LNCaP clone FGC (cell line): ENCODE data around the gene SOCS6.
"Not testable (repeated sequence)": the region's sequence is repeated elsewhere in the genome, so short reads cannot be mapped to it uniquely, and the experiment has no call there.

Experiments
- DNase-seq: peaks from one replicate; pipeline ENCODE4 v3.0.0-alpha.2; 2011; ENCODE audit warnings: low read depth
- H3K4me3 ChIP-seq: 2 replicates; pipeline ENCODE4 v1.5.1; 2011; ENCODE audit warnings: mild to moderate bottlenecking, low read depth, low read length, control low read depth
- TF ChIP-seq, protein P1 (sequence below): IDR thresholded peaks from 2 replicates; pipeline ENCODE4 v1.5.1; 2012; ENCODE audit warnings: mild to moderate bottlenecking; ENCODE audit not compliant: control insufficient read depth, insufficient read depth; ENCODE audit errors: extremely low read depth

The SOCS6 gene

DNA sequence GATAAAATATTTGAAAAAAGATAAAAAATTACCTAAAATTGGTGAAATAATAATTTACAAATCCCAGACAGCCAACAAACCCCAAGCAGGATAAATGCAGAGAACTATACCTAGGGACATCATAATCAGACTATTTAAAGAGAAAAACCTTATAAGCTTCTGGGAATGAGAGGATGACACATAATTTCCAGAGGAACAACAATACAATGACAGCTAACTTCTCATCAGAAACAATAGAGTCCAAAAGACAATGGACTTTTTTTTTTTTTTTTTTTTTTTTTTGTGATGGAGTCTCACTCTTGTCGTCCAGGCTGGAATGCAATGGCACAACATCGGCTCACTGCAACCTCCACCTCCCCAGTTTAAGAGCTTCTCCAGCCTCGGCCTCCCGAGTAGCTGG, 65.2 kb downstream of the SOCS6 start:
- no peak for DNase-seq
- H3K4me3 ChIP-seq = no peak overlapping the region
- TF ChIP-seq, protein P1, sequence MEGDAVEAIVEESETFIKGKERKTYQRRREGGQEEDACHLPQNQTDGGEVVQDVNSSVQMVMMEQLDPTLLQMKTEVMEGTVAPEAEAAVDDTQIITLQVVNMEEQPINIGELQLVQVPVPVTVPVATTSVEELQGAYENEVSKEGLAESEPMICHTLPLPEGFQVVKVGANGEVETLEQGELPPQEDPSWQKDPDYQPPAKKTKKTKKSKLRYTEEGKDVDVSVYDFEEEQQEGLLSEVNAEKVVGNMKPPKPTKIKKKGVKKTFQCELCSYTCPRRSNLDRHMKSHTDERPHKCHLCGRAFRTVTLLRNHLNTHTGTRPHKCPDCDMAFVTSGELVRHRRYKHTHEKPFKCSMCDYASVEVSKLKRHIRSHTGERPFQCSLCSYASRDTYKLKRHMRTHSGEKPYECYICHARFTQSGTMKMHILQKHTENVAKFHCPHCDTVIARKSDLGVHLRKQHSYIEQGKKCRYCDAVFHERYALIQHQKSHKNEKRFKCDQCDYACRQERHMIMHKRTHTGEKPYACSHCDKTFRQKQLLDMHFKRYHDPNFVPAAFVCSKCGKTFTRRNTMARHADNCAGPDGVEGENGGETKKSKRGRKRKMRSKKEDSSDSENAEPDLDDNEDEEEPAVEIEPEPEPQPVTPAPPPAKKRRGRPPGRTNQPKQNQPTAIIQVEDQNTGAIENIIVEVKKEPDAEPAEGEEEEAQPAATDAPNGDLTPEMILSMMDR = no peak

DNA sequence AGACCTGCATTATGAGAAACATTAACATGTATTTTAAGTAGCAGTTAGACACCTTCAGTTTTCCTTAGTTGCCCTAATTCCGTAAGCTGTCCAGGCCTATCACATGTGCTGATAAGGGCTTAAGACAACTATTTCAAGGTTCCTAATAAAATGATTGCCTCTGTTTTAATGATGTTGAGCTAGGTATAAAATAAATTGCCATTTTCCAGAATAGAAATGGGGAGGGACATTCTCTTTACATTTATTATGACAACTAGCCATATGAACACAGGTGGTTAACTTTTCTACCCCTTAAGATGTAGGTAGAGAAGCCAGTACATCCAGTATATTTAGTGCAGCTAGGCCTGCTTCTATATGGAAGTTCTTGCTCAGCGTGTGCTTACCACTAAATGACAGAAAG, 65.9 kb downstream of the SOCS6 start:
- H3K4me3 ChIP-seq = no peak overlapping the region
- TF ChIP-seq, protein P1 = no peak
- no peak for DNase-seq

DNA sequence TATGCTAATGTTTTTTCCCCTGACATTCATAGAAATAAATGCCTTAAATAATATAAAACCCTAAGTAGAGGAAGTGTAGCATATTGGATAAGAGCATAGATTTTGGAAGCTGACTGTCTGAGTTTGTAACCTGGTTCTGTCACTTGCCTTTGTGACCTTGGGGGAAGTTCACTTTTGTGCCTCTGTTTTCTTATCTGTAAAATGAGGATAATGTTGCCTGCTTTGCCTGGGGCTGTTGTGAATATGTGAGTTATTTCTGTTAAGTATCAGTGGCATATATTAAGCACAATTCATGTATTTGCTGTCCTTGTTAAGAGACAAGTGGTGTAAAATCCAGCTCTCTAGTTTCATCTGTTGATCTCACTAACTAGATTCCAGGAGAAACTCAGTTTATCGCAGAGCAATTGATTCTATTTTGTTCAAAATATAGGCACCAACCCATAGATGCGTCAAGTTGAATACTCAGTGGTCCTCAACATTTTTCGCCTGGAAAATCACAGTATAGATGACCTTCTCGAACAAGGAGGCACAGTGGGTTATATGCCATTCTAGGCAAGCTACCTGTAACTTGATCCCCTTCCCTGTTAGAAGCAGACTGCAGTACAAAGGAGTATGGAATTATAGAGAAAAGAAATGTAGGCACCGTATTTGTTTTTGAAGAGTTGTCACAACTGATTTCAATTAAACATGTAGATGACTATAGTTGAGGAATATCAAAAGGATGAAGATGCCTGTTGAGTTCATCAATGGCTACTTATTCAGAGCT, 67.0 kb downstream of the SOCS6 start:
- no peak overlapping the region for H3K4me3 ChIP-seq
- TF ChIP-seq, protein P1 = no peak
- no peak for DNase-seq

GRCh38 chr18:70358105-70358406, 69.2 kb downstream of the SOCS6 start:
- H3K4me3 ChIP-seq, DNase-seq: not testable (repeated sequence)

DNA sequence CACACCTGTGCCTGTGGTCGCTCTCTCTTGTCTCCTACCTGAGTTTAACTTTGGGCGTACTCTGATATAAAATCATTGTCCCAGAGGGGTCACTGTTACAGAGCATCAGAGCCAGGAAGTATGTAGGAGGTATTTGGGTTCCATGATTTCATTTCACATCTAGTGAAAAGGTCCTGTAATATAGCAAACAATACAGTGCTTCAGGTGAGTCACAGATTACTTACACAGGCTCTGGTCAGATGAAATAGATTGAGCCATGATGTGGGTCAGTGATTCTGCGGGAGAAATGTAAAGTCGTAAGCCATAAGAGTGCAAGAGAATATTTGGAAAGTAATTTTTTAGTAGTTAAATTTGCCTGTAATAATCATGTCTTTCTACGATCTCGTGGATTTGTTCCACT, 70.2 kb downstream of the SOCS6 start:
- TF ChIP-seq, protein P1 = no peak
- H3K4me3 ChIP-seq = no peak overlapping the region
- DNase-seq = no peak

- no peak for DNase-seq
- no peak overlapping the region for H3K4me3 ChIP-seq
- TF ChIP-seq, protein P1 = no peak
Observed at GRCh38 chr18:70362258-70362657, 73.4 kb downstream of the SOCS6 start.

DNA sequence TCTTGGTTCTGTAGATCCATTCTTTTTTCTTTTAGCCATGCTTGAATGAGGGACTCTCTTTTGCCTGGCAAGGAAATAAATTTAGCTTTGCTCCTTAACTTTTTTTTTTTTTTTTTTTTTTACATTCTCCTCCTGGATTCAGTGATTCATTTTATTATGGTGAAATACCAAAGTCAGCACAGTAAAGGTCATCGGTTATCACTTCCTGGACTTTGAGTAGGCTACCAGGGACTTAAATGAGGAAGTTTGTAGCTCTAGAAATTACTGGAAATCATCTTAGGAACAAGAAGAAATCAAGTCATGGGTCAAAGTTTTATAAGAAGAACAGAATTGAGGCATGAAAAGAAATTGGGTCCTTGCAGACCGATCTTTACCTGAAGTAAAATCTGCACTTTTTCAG, 75.0 kb downstream of the SOCS6 start:
- no peak for DNase-seq

More for the DNA sequence above, 75.0 kb downstream of the SOCS6 start:
- no peak overlapping the region for H3K4me3 ChIP-seq
- TF ChIP-seq, protein P1 = no peak
